Non-pigmented ciliary epithelial cell (primary cell): ENCODE results near the gene GTPBP3.
"Not testable (repeated sequence)": the region's sequence is repeated elsewhere in the genome, so short reads cannot be mapped to it uniquely, and the experiment has no call there.

Experiments
- DNase-seq: peaks from one replicate; pipeline ENCODE4 v3.0.0-alpha.2; 2010; ENCODE audit warnings: low read depth

GTPBP3 gene

GRCh38 chr19:17336872-17337674 lies at the start of gene GTPBP3:
TSS of gene GTPBP3 (plus strand) at chr19:17337553. CDS start at chr19:17337612, 59 bp downstream.
- DNase-seq, result peak; percentile 96

GRCh38 chr19:17289489-17289888 lies 47.9 kb upstream of the GTPBP3 start:
- DNase-seq, result peak; percentile 79

GRCh38 chr19:17292301-17293074 lies 44.9 kb upstream of the GTPBP3 start:
- DNase-seq, result no peak

- no peak for DNase-seq
Measured at GRCh38 chr19:17293605-17294004, 43.7 kb upstream of the GTPBP3 start.

- no peak for DNase-seq
Measured at GRCh38 chr19:17294051-17294891, 43.1 kb upstream of the GTPBP3 start.

GRCh38 chr19:17295551-17295950 lies 41.8 kb upstream of the GTPBP3 start:
- DNase-seq, result not testable (repeated sequence)

GRCh38 chr19:17296273-17296672 lies 41.1 kb upstream of the GTPBP3 start:
- DNase-seq, result no peak

- DNase-seq, result no peak
Measured at GRCh38 chr19:17296976-17297375, 40.4 kb upstream of the GTPBP3 start.

GRCh38 chr19:17300992-17301619 lies 36.2 kb upstream of the GTPBP3 start:
- no peak for DNase-seq

- DNase-seq, result no peak
Measured at GRCh38 chr19:17302391-17303166, 34.8 kb upstream of the GTPBP3 start.

GRCh38 chr19:17303167-17303939 lies 34.0 kb upstream of the GTPBP3 start, which contains the start of gene ABHD8:
TSS of gene ABHD8 (minus strand) at chr19:17303425. CDS start at chr19:17301616, 1,809 bp downstream.
- DNase-seq, result peak; percentile 82

GRCh38 chr19:17303940-17304267 lies 33.4 kb upstream of the GTPBP3 start:
- no peak for DNase-seq

GRCh38 chr19:17304386-17305215 lies 32.8 kb upstream of the GTPBP3 start:
- no peak for DNase-seq

- DNase-seq, result no peak
Measured at GRCh38 chr19:17305216-17305516, 32.2 kb upstream of the GTPBP3 start.

GRCh38 chr19:17305517-17306284 lies 31.7 kb upstream of the GTPBP3 start, which contains the start of gene MRPL34:
TSS of gene MRPL34 (plus strand) at chr19:17305872. CDS start at chr19:17305893, 21 bp downstream.
- DNase-seq, result peak; percentile 85

- no peak for DNase-seq
Measured at GRCh38 chr19:17306285-17306714, 31.1 kb upstream of the GTPBP3 start.

- DNase-seq, result no peak
Measured at GRCh38 chr19:17307876-17308377, 29.4 kb upstream of the GTPBP3 start.
